Stimulated activated CD4-positive, alpha-beta T cell treated with anti-CD3 and anti-CD28 coated beads, TNF-alpha, amount 100 ng/mL, for 48 hours (primary cell): ENCODE data around the gene ZNF248.
A peak's percentile ranks its signal among the peaks of the same experiment; 100 is the strongest.
"Not testable (repeated sequence)": the region's sequence is repeated elsewhere in the genome, so short reads cannot be mapped to it uniquely, and the experiment has no call there.

ENCODE experiments used
- DNase-seq, 3 donors: peaks; one replicate each; pipeline ENCODE4 v3.0.0-alpha.2; 2020; ENCODE audit warnings: low read depth in 3 of 3

The ZNF248 gene

GRCh38 chr10:37857287-37858211 lies at the start of gene ZNF248:
Gene ZNF248 (minus strand): TSS chr10:37857610. CDS start chr10:37856310, 1,300 bp downstream.
- peak; percentile 82 to 91 (median 87) for DNase-seq

GRCh38 chr10:37906382-37906781 lies 49.0 kb upstream of the ZNF248 start:
- DNase-seq: no peak

- no peak for DNase-seq
Measured at GRCh38 chr10:37896436-37896835, 39.0 kb upstream of the ZNF248 start.

- DNase-seq: no peak
Measured at GRCh38 chr10:37895674-37896073, 38.3 kb upstream of the ZNF248 start.

- DNase-seq: no peak
Measured at GRCh38 chr10:37885850-37886249, 28.4 kb upstream of the ZNF248 start.

GRCh38 chr10:37872955-37873354 lies 15.5 kb upstream of the ZNF248 start:
- DNase-seq: no peak

GRCh38 chr10:37872283-37872682 lies 14.9 kb upstream of the ZNF248 start:
- DNase-seq: no peak

- no peak for DNase-seq
Measured at GRCh38 chr10:37871568-37872251, 14.3 kb upstream of the ZNF248 start.

GRCh38 chr10:37871143-37871542 lies 13.7 kb upstream of the ZNF248 start:
- DNase-seq: no peak

- DNase-seq: no peak
Measured at GRCh38 chr10:37868796-37869195, 11.4 kb upstream of the ZNF248 start.

GRCh38 chr10:37865957-37866803 lies 8.8 kb upstream of the ZNF248 start:
- no peak for DNase-seq

- DNase-seq: no peak
Measured at GRCh38 chr10:37865264-37865663, 7.9 kb upstream of the ZNF248 start.

- no peak for DNase-seq
Measured at GRCh38 chr10:37860494-37861190, 3.2 kb upstream of the ZNF248 start.

- DNase-seq: not testable (repeated sequence)
Measured at GRCh38 chr10:37859270-37859669, 1.9 kb upstream of the ZNF248 start.

- peak in 2 of 3 donors; percentile 1 to 12 for DNase-seq
Measured at GRCh38 chr10:37856881-37857286, 526 bp downstream of the ZNF248 start.

- no peak for DNase-seq
Measured at GRCh38 chr10:37855636-37856035, 1.8 kb downstream of the ZNF248 start.

- DNase-seq: no peak
Measured at GRCh38 chr10:37854626-37855025, 2.8 kb downstream of the ZNF248 start.

GRCh38 chr10:37844644-37845043 lies 12.8 kb downstream of the ZNF248 start:
- no peak for DNase-seq

GRCh38 chr10:37839243-37839642 lies 18.2 kb downstream of the ZNF248 start:
- DNase-seq: no peak

GRCh38 chr10:37831495-37832333 lies 25.7 kb downstream of the ZNF248 start:
- DNase-seq: no peak
